Activated naive CD4-positive, alpha-beta T cell treated with anti-CD3 and anti-CD28 coated beads for 36 hours (primary cell): ENCODE measurements around the gene LSMEM2. TPM values are rescaled to one million over a fixed set of nuclear protein-coding genes. Genes with fewer than 3 reads are reported as not detected.

Experiments used
- CTCF ChIA-PET: fragments of 350-600 bp; sonication (Branson Sonifier 250); formaldehyde crosslinking; loops from one replicate; lab custom pipeline; 2021; ENCODE audit warnings: antibody characterized with exemption; lab: Charles Lee
- DNase-seq: peaks from one replicate; pipeline ENCODE4 v3.0.0-alpha.2; 2020
- H3K27ac Mint-ChIP-seq: one replicate; pipeline ENCODE4 v1.8.0; 2021; ENCODE audit warnings: mild to moderate bottlenecking, mixed read lengths
- H3K27me3 Mint-ChIP-seq: one replicate; pipeline ENCODE4 v1.8.0; 2021; ENCODE audit warnings: low read depth, mixed read lengths
- H3K36me3 Mint-ChIP-seq: one replicate; pipeline ENCODE4 v1.8.0; 2021; ENCODE audit warnings: low read depth, mixed read lengths
- H3K4me1 Mint-ChIP-seq: one replicate; pipeline ENCODE4 v1.8.0; 2021; ENCODE audit warnings: low read depth, mixed read lengths
- H3K4me3 Mint-ChIP-seq: one replicate; pipeline ENCODE4 v1.8.0; 2021; ENCODE audit warnings: mild to moderate bottlenecking, moderate library complexity, mixed read lengths
- H3K9me3 Mint-ChIP-seq: one replicate; pipeline ENCODE4 v1.8.0; 2021; ENCODE audit warnings: mixed read lengths
- intact Hi-C: fragments of 100-400 bp; cut with micrococcal nuclease; formaldehyde crosslinking; loops from one replicate; pipeline ENCODE4 v1.15.1; 2023
- total RNA-seq, 2 experiments: library from RNA; stranded (reverse); gene quantifications; one replicate each; pipeline ENCODE4 v1.2.3, GENCODE V29; 2021

Gene LSMEM2
- total RNA-seq, 2 experiments from 2014 or later = not detected

DNA sequence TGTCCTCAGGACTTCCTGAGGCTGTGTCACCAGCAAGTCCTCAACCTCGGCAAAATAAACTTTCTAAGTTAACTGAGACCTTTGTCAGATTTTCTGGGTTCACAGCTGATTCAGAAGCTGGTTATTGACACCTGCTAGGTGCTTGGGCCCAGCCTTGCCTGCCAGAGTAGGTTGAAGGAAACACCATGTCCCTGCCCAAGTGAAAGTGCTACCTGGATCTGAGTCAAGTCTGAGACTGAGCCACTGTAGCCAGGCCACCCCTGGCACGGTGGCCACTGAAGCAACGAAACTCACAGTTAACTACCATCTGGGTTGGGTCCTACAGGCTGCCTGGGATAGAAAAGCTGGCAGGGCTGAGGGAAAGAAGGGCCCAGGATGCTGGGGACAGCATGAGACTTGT, 35.5 kb downstream of the LSMEM2 start:
- no peak overlapping the region for H3K27ac Mint-ChIP-seq
- CTCF ChIA-PET = interaction anchor here (0.9 to 2.5 kb wide), 2 partner anchors 10 to 33 kb away, joined by 3 to 12 read pairs; no protein-coding TSS in a partner anchor
- H3K9me3 Mint-ChIP-seq = no peaks in the 10 kb centered on the region

DNA sequence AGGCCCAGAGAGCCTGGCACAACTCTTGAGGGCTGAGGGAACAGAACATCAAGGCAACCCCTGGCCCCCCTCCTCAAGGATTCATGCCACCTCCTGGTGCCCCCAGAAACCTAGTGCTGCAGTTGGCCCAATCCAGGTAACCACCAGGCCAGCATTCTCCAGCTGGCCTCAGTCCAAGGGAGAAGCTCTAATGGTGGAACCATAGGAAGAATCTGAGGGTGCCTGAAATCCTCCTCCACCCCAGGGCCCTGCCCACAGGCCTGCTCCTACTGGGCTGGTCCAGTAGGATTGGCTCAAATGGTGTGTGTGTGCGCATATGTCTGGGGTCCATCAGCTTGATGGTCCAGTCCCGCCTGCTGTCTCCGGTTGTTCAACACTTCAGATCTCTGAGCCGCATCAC, 35.9 kb downstream of the LSMEM2 start:
- H3K9me3 Mint-ChIP-seq = no peaks in the 10 kb centered on the region
- no peak for DNase-seq
- H3K27ac Mint-ChIP-seq = no peak overlapping the region
- CTCF ChIA-PET = interaction anchor here (0.6 to 2.5 kb wide), 4 partner anchors 9 to 32 kb away, joined by 3 to 12 read pairs (median 3); no protein-coding TSS in a partner anchor
- peaks cover 2% of the 10 kb centered on the region for H3K36me3 Mint-ChIP-seq
- no peaks in the 10 kb centered on the region for H3K27me3 Mint-ChIP-seq
- H3K4me1 Mint-ChIP-seq = peaks cover 22% of the 10 kb centered on the region
- intact Hi-C loops = no loop called here
- H3K4me3 Mint-ChIP-seq = no peak overlapping the region

More for the DNA sequence above, 35.5 kb downstream of the LSMEM2 start:
- Mint-ChIP-seq H3K27me3 (no peaks in the 10 kb centered on the region), H3K4me3 (no peak overlapping the region), H3K36me3 (peaks cover 5% of the 10 kb centered on the region), H3K4me1 (peaks cover 19% of the 10 kb centered on the region)
- intact Hi-C loops = no loop called here
- no peak for DNase-seq

DNA sequence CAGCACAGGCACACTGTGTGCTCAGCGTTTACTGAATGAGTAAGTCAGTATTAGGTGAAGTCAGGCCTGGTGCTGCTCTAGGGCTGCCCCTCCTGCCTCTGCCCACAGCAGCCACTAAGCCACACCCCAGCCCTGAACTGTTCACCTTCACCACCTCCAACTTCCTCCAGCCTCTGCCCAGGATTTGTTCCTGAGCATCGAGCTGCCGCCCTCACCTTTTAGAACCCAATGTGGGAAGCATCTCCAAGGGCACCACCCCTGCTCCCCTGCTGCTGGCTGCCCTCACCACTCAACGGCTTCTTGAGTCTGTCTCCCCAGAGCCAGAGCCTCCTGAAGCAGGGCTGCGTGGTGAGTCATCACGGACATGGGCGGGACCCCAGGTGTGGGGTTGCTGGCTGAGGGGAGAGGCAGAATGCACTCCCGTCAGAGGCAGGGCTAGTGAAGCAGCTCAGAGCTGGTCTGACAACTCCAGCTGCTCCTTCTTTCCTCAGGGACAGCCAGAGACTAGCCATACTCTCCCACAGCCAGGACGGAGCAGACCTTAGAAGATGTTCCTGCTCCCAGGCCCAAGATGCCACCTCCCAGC, 37.9 kb downstream of the LSMEM2 start:
- CTCF ChIA-PET = no interaction called here
- intact Hi-C loops = no loop called here
- Mint-ChIP-seq H3K27me3 (no peaks in the 10 kb centered on the region), H3K9me3 (no peaks in the 10 kb centered on the region), H3K36me3 (no peaks in the 10 kb centered on the region), H3K27ac (no peak overlapping the region), H3K4me3 (no peak overlapping the region), H3K4me1 (peaks cover 31% of the 10 kb centered on the region)
- no peak for DNase-seq

DNA sequence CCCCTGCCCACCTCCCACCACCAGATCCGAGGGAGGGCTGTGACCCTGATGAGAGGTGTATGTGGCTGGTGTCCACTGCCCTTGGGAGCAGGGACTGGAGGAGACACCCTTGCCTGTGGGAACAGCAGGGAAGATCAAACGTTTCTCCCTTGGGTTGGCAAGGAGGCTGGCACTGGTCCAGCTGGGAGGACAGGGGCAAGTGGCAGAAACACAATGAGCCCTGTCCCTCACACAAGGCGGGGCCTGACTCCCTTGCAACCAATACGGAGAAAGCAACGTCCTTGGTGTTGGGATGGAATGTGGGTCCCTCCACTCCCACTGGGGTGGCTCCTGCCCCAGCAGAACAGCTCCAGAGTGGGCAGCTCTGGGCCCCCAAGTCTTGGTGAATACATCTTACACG, 38.4 kb downstream of the LSMEM2 start:
- Mint-ChIP-seq H3K4me3 (no peak overlapping the region), H3K9me3 (no peaks in the 10 kb centered on the region), H3K4me1 (peaks cover 31% of the 10 kb centered on the region), H3K27ac (no peak overlapping the region), H3K27me3 (no peaks in the 10 kb centered on the region), H3K36me3 (no peaks in the 10 kb centered on the region)
- no peak for DNase-seq
- CTCF ChIA-PET = interaction anchor here (0.5 kb wide), 1 partner anchor 30 kb away, joined by 3 read pairs; no protein-coding TSS in a partner anchor
- intact Hi-C loops = no loop called here

DNA sequence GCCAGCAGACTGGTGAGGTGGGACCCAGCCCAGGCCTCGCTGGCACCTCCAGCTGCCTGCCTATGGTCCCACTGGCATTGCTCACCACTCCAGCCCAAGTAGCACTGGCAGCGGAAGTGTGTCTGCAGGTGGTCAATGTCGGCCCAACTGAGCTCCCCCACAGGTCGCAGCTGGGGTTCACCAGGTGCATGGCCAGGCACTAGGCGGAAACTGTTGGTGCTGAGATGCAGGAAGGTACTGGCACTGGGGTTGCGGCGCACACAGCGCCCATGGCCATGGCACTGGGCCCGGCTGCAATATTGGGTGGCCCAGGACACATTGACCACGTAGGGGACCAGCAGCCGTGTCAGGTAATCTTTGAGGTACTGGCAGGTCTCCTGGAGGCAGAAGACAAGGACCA, 39.3 kb downstream of the LSMEM2 start:
- no peak for DNase-seq
- CTCF ChIA-PET = no interaction called here
- Mint-ChIP-seq H3K27me3 (no peaks in the 10 kb centered on the region), H3K4me3 (no peak overlapping the region), H3K27ac (no peak overlapping the region), H3K4me1 (peaks cover 32% of the 10 kb centered on the region), H3K36me3 (no peaks in the 10 kb centered on the region), H3K9me3 (no peaks in the 10 kb centered on the region)
- intact Hi-C loops = no loop called here

DNA sequence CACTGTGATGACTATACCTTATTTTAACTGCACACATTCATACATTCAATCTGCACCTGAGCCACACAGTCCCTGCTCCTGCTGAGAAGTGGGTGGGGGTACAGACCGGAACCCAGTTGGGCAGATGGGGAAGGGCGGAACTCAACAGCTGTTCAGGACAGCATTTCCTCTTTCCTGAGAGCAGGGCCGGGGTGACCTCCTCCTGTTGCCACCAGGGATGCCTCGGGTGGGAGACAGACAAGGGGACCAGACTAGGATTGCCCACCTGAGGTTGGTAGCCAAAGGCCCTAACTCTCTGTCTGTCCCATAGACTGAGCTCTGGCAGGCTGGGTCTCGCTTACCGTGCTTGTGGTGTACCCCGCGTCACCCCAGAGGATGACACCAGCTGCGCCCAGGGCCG, 39.7 kb downstream of the LSMEM2 start:
- no peak overlapping the region for H3K4me3 Mint-ChIP-seq
- H3K36me3 Mint-ChIP-seq = no peaks in the 10 kb centered on the region
- CTCF ChIA-PET = no interaction called here
- H3K9me3 Mint-ChIP-seq = no peaks in the 10 kb centered on the region
- H3K27ac Mint-ChIP-seq = no peak overlapping the region
- no peaks in the 10 kb centered on the region for H3K27me3 Mint-ChIP-seq
- DNase-seq = no peak
- intact Hi-C loops = no loop called here
- peaks cover 33% of the 10 kb centered on the region for H3K4me1 Mint-ChIP-seq

DNA sequence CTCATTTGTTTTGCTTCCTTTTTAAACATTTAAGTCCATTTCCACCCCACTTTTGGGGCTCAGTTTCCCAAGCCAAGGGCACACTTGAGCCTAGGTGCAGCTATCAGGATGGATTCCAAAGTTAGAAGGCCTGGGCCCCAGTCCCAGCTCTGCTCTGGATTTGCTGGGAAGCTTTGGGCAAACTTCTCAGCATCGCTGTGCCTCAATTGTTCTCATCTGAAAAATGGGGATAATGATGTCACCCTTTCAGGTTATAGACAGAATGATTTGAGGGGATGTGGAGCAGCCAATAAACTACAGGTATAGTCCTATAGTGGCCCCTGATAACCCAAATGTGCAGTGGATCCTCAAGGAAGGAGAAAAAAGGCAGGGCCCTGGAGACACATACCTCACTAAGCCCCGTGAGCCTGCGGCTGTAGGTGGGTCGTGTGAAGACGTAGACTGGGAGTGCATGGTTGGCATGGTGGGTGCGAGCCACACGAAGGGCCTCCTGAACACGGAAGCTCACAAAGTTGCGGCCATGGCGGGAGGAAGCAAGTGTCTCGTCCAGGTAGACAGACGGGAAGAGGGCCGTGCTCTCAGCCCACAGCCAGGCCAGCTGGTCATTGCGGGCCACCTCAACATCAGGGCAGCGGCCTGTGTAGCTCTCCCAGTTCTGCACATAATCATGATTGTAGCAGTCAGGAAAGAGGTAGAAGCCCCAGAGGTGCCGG, 40.5 kb downstream of the LSMEM2 start:
- intact Hi-C loops = no loop called here
- Mint-ChIP-seq H3K4me1 (peaks cover 33% of the 10 kb centered on the region), H3K36me3 (no peaks in the 10 kb centered on the region), H3K27me3 (no peaks in the 10 kb centered on the region), H3K27ac (no peak overlapping the region), H3K4me3 (no peak overlapping the region), H3K9me3 (no peaks in the 10 kb centered on the region)
- no peak for DNase-seq
- CTCF ChIA-PET = interaction anchor here (3.0 kb wide), 1 partner anchor 20 kb away, joined by 12 read pairs; the partner anchor contains the start of genes HYAL3 and NAA80

DNA sequence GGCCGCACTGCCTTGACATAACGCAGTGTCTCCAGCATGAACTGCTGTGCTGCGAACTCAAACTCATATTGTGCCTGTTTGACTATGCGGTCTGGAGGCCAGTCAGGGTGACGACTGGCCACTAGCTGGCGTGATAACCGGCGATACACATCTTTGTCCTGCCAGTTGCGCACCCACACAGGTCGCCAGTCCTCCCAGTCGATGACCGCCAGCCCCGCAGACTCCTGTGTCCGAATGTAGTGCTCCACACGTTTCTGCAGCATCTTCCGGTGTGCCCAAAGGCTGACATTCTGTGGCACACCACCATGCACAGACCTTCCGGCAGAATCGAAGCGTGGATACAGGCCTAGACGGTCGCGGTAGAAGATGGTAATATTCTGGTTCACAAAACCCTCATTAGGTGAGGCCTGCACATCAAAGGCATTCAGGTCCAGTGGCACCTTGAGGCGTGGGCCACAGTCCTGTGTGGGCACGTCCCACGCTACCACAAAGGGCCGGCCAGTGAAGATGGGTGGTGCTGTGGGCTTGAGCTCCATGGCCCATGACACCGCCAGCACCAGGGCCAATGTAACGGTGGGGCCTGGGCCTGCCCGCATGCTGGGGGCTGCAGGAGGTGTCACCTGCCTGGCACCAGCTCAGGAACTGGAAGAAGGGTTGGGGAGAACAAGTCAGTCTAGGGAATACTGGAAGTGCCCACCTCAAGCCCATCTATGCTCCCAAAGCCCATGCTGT, 41.2 kb downstream of the LSMEM2 start:
- no peak for DNase-seq
- no peaks in the 10 kb centered on the region for H3K9me3 Mint-ChIP-seq
- CTCF ChIA-PET = interaction anchor here (0.6 to 3.0 kb wide), 3 partner anchors 12 to 20 kb away, joined by 3 to 12 read pairs (median 3); partner anchors contain the start of genes HYAL3 and NAA80
- peak overlapping the region; percentile 86 for H3K4me3 Mint-ChIP-seq
- H3K36me3 Mint-ChIP-seq = no peaks in the 10 kb centered on the region
- intact Hi-C loops = loop anchor here (5.0 kb wide), 1 partner anchor 128 kb away; the partner anchor contains the start of gene GNAT1
- H3K27ac Mint-ChIP-seq = no peak overlapping the region
- peaks cover 37% of the 10 kb centered on the region for H3K4me1 Mint-ChIP-seq
- no peaks in the 10 kb centered on the region for H3K27me3 Mint-ChIP-seq

DNA sequence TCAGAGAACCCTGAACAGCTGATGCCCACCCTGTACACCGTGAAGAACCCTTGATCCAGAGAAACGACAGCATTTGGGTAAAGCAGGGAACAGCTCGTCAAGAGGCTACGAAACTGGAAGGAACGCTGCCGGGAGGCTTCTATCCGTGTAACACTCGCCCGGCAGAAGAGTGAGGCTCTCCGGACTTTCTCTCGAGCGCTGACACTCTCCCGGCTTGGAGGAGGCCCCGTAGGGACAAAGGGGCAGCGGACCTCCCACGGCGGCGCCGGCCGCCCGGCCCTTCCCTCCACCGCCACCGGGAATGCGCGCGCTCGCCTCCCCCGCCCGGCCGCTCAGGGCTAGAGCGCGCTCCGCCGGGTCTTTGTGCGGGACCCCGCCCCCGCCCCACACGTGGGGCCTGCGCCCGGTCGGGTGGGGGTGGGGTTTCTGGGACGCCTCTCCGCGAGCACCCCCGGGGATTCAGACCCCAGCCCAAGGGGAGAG, 42.0 kb downstream of the LSMEM2 start:
- Mint-ChIP-seq H3K4me1 (peaks cover 39% of the 10 kb centered on the region), H3K36me3 (no peaks in the 10 kb centered on the region), H3K27ac (no peak overlapping the region), H3K9me3 (no peaks in the 10 kb centered on the region), H3K4me3 (peak overlapping the region; percentile 86), H3K27me3 (no peaks in the 10 kb centered on the region)
- intact Hi-C loops = loop anchor here (1.0 to 5.0 kb wide), 4 partner anchors 22 to 129 kb away; partner anchors contain the start of genes GNAT1, HYAL3, IFRD2 and NAA80
- CTCF ChIA-PET = interaction anchor here (0.6 to 5.7 kb wide), 8 partner anchors 11 to 125 kb away, joined by 3 to 31 read pairs (median 3); partner anchors contain the start of genes HYAL3 and NAA80
- peak; percentile 51 for DNase-seq

DNA sequence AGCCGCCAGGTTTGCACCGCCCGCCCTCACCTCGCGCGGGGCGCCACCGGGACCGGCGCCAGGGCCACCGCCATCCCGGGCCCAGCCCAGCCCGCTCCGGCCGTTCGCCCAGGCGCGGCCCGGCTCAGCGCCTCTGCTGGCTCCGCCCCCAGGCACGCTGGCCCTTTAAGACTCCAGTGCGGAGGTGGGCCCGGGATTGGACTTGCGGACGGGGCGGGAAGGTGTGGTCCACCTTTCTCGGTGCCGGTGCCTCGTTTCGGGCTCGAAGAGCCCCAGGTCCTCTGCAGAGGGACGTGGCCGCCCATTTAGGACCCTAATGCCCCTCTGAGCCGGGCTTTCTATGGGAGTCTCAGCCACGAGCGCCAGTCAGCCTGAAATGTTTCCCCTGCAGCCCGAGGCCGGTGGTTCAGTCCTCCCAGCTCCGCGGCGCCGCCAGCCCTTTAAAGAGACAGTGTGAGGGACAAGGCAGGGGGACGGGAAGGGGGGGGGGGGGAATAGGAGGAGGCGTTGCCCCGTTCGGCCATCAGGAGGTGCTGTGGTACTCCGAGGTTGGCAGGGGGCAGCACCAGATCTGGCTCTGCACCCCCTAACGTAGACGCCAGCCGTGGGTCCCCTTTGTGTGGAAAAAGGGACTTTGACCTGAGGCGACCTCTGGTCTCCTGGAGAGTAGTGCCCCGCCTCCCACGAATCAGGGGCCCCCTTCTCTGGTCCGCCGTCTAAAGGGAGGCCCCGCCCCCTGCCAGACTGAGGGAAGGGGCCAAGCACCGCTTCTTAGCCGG, 42.6 kb downstream of the LSMEM2 start:
- no peaks in the 10 kb centered on the region for H3K36me3 Mint-ChIP-seq
- H3K9me3 Mint-ChIP-seq = no peaks in the 10 kb centered on the region
- DNase-seq = peak; percentile 83
- intact Hi-C loops = loop anchor here (1.0 to 5.0 kb wide), 4 partner anchors 22 to 129 kb away; partner anchors contain the start of genes GNAT1, HYAL3, IFRD2 and NAA80
- H3K4me3 Mint-ChIP-seq = peak overlapping the region; percentile 86
- CTCF ChIA-PET = interaction anchor here (0.6 to 5.7 kb wide), 7 partner anchors 16 to 125 kb away, joined by 3 to 31 read pairs (median 3); partner anchors contain the start of genes HYAL3 and NAA80
- H3K27ac Mint-ChIP-seq = peak overlapping the region; percentile 80
- H3K4me1 Mint-ChIP-seq = peaks cover 38% of the 10 kb centered on the region
- H3K27me3 Mint-ChIP-seq = no peaks in the 10 kb centered on the region

DNA sequence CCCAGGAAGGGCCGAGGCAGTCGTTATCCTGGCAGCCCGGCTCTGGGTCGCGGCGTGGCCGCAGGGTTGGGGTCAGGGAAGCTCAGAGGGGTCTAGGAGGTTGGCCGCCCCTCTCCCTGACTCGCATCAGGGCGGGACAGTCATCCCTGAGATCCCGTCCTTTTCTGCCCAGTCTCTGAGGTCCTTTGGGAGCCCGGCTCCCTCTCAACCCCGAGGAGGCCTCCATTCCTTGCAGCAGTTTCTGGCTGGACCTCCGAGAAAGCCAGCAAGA, 43.2 kb downstream of the LSMEM2 start:
- Mint-ChIP-seq H3K4me1 (peaks cover 38% of the 10 kb centered on the region), H3K36me3 (no peaks in the 10 kb centered on the region), H3K27me3 (no peaks in the 10 kb centered on the region), H3K27ac (no peak overlapping the region), H3K9me3 (no peaks in the 10 kb centered on the region), H3K4me3 (no peak overlapping the region)
- intact Hi-C loops = loop anchor here (5.0 kb wide), 1 partner anchor 130 kb away; the partner anchor contains the start of gene GNAT1
- CTCF ChIA-PET = interaction anchor here (0.6 to 5.7 kb wide), 5 partner anchors 15 to 64 kb away, joined by 3 to 31 read pairs (median 3); partner anchors contain the start of genes HYAL3 and NAA80
- DNase-seq = no peak
